ENCODE results near the gene LRRFIP2.

DNA sequence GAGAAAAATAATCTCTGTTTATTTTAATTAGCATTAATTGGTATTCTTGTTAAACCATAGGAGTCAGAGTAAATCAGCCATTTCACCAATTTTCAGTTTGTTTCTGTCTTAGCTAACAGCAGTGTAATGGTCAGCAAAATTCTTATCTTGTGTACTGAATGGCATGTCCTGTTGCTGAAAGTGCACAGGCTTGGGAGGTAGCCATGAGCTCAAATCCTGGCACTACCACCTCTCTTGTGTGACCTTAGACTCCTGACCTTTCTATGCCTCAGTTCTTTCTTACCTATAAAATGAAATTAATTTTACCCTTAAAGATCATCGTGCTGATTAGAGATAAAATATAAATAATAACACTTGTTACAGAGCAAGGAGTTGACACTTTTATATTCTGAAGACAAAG lies 145.3 kb downstream of the LRRFIP2 start:
- TF ChIP-seq BCL11A (IDR thresholded peaks at IDR 0.05; ENCODE audit: low read depth in 2 of 2, low read length in 2 of 2) (no peak), EP300 (IDR thresholded peaks at IDR 0.05; ENCODE audit: borderline replicate concordance in 1 of 2, low read depth in 2 of 2, low read length in 2 of 2) (no peak), TAF1 (IDR thresholded peaks at IDR 0.05; ENCODE audit: low read depth, low read length) (no peak), RFX5 (IDR thresholded peaks at IDR 0.05; ENCODE audit: borderline replicate concordance, low read depth, low read length) (no peak), RAD21 (IDR thresholded peaks at IDR 0.05 in 1 of 2, conservative IDR thresholded peaks at IDR 0.05 in 1 of 2; ENCODE audit: low read depth in 2 of 2, low read length in 2 of 2) (no peak)
- TF ChIP-seq, protein P1, sequence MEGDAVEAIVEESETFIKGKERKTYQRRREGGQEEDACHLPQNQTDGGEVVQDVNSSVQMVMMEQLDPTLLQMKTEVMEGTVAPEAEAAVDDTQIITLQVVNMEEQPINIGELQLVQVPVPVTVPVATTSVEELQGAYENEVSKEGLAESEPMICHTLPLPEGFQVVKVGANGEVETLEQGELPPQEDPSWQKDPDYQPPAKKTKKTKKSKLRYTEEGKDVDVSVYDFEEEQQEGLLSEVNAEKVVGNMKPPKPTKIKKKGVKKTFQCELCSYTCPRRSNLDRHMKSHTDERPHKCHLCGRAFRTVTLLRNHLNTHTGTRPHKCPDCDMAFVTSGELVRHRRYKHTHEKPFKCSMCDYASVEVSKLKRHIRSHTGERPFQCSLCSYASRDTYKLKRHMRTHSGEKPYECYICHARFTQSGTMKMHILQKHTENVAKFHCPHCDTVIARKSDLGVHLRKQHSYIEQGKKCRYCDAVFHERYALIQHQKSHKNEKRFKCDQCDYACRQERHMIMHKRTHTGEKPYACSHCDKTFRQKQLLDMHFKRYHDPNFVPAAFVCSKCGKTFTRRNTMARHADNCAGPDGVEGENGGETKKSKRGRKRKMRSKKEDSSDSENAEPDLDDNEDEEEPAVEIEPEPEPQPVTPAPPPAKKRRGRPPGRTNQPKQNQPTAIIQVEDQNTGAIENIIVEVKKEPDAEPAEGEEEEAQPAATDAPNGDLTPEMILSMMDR (IDR thresholded peaks at IDR 0.05; ENCODE audit: control extremely low read depth in 1 of 3, insufficient read depth in 1 of 3, low read depth in 1 of 3, low read length in 3 of 3): no peak
- TF ChIP-seq, protein P2, sequence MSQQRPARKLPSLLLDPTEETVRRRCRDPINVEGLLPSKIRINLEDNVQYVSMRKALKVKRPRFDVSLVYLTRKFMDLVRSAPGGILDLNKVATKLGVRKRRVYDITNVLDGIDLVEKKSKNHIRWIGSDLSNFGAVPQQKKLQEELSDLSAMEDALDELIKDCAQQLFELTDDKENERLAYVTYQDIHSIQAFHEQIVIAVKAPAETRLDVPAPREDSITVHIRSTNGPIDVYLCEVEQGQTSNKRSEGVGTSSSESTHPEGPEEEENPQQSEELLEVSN (IDR thresholded peaks at IDR 0.05): no peak
